Heart left ventricle (tissue), 16 donors: ENCODE results near the gene ADGRG7. TPM values are rescaled to one million over a fixed set of nuclear protein-coding genes. Genes with fewer than 3 reads are reported as not detected.

ENCODE experiments used
- ATAC-seq, 4 donors: fragments of 200-7000 bp; cut with Tn5 transposase; one replicate each; pipeline ENCODE4 v1.9.1; 2020 to 2022; ENCODE audit warnings: moderate library complexity in 4 of 4, mild to moderate bottlenecking in 3 of 4, moderate number of reproducible peaks in 1 of 4
- DNase-seq, 5 donors: peaks; one replicate each; pipeline ENCODE4 v3.0.0-alpha.2; 2020
- H3K27ac ChIP-seq, 12 donors: fragments of 200-600 bp; sonication (generic) in 4 of 12; one replicate each; pipeline versions ENCODE4 v1.5.0 to v1.8.0; 2016 to 2022; ENCODE audit warnings: mild to moderate bottlenecking in 2 of 12
- H3K27me3 ChIP-seq, 9 donors: fragments of 200-600 bp; sonication (generic) in 2 of 9; one replicate each; pipeline versions ENCODE4 v1.5.1 to v1.8.0; 2016 to 2022; ENCODE audit warnings: mild to moderate bottlenecking in 3 of 9
- H3K36me3 ChIP-seq, 9 donors: fragments of 200-600 bp; sonication (generic) in 2 of 9; one replicate each; pipeline versions ENCODE4 v1.5.0 to v1.8.0; 2018 to 2022; ENCODE audit warnings: mild to moderate bottlenecking in 2 of 9
- H3K4me1 ChIP-seq, 12 donors: fragments of 200-600 bp; sonication (generic) in 4 of 12; one replicate each; pipeline versions ENCODE4 v1.5.0 to v1.8.0; 2016 to 2022; ENCODE audit warnings: mild to moderate bottlenecking in 3 of 12
- H3K4me3 ChIP-seq, 12 donors: fragments of 200-600 bp; sonication (generic) in 4 of 12; one replicate each; pipeline versions ENCODE4 v1.5.0 to v1.8.0; 2017 to 2022; ENCODE audit warnings: mild to moderate bottlenecking in 9 of 12, moderate library complexity in 4 of 12
- H3K9me3 ChIP-seq, 12 donors: fragments of 200-600 bp; sonication (generic) in 4 of 12; one replicate each; pipeline versions ENCODE4 v1.5.0 to v1.8.0; 2016 to 2022; ENCODE audit warnings: mild to moderate bottlenecking in 1 of 12
- CTCF ChIP-seq, 12 donors: fragments of 200-600 bp; sonication (generic) in 4 of 12; IDR thresholded peaks; one replicate each; pipeline versions ENCODE4 v1.5.0 to v1.8.0; 2018 to 2022; ENCODE audit warnings: antibody characterized with exemption in 12 of 12, mild to moderate bottlenecking in 5 of 12
- POLR2A ChIP-seq, 2 donors: fragments of 450-650 bp; IDR thresholded peaks; one replicate each; pipeline ENCODE4 v1.6.1; 2017; ENCODE audit warnings: antibody characterized with exemption in 2 of 2, mild to moderate bottlenecking in 2 of 2, moderate library complexity in 2 of 2
- WGBS, 4 donors: extraction: QIAGEN DNeasy Blood & Tissue Kit in 2 of 4; methylation state at CpG; one replicate each; pipeline versions ENCODE4 v1.1.5 to v1.1.7; 2013 to 2018; 5-methylcytosine and 5-hydroxymethylcytosine counted together
- intact Hi-C, 10 donors: fragments of 100-400 bp; cut with DNase I; formaldehyde crosslinking; loops; one replicate each; pipeline versions ENCODE4 v1.11.1 to v1.14.2; 2022
- polyA plus RNA-seq, 2 donors: library from polyadenylated mRNA; stranded (reverse); fragments of 200-250 nt; gene quantifications; one replicate each; pipeline ENCODE4 v1.2.3, GENCODE V29; 2013
- total RNA-seq, 9 donors: library from RNA; depleted of rRNA in 2 of 9; stranded (reverse); fragments of >200 nt in 2 of 9; fragmentation: NEBNext Ultra II Directional in 3 of 9; extraction: Animal tissue kit (Norgen Biotek cat#: 25700) in 3 of 9; gene quantifications; one replicate each; pipeline versions ENCODE4 v1.1.0 to v1.2.4, GENCODE V29; 2016 to 2023
- donor health status: ischemic (EF 13 %, LVEDD 7.1; RV severe dilation, severe dysfunction).
- donor health status: healthy with polysubstance abuse.
- donor health status: DM: no; HTN: yes; CAD: no.
- donor health status: DM: no; HTN: no; CAD: no.
- donor health status: ischemic (EF 25% LVEDD 6.9; RV normal size, moderate dysfunction).
- donor health status: ischemic (EF 25% LVEDD 5.7; RV mildly dilated, moderate dysfunction).
- donor health status: healthy.
- donor health status: DM: yes; HTN: yes; CAD: no.
- donor health status: ischemic (EF 35%, LVEDD 5.7; RV mildly dilated, moderate dysfunction).
- donor health status: nonischemic (EF 11% LVEDD 7.7; RV severe dilation, severe dysfunction).
- donor health status: DM: yes; HTN: yes; CAD: no.
- donor health status: PGD.
- donor health status: ischemic (EF 29% LVEDD 5.4; RV normal size, mild dysfunction).
- donor health status: nonischemic (EF 23%, LVEDD 6.1; RV moderate dilation, normal function).

Gene ADGRG7
- total and polyA plus RNA-seq, 11 donors, result 0.23 TPM; not detected in 10

- Histone ChIP-seq H3K9me3 (no peaks in the 10 kb centered on the region), H3K36me3 (no peaks in the 10 kb centered on the region), H3K27ac (no peak overlapping the region), H3K4me1 (peaks cover 0 to 20% (median 0%) of the 10 kb centered on the region in 12 donors), H3K4me3 (no peak overlapping the region), H3K27me3 (peaks cover 0 to 10% (median 0%) of the 10 kb centered on the region in 9 donors)
- WGBS, 4 donors, result 74 to 79% (median 78%) methylated on average over 8 of the region's 8 CpGs
- intact Hi-C loops, result no loop called here
- no peak for TF ChIP-seq POLR2A (IDR thresholded peaks at IDR 0.05)
- no peak for TF ChIP-seq CTCF (IDR thresholded peaks at IDR 0.05)
- ATAC-seq, result no peak
- DNase-seq, result no peak
These were observed 4.0 kb upstream of the ADGRG7 start for GRCh38 chr3:100605358-100605757.

- H3K27ac ChIP-seq, result no peak overlapping the region
- intact Hi-C loops, result no loop called here
- H3K4me1 ChIP-seq, result peaks cover 0 to 20% (median 0%) of the 10 kb centered on the region in 12 donors
- H3K27me3 ChIP-seq, result peaks cover 0 to 10% (median 0%) of the 10 kb centered on the region in 9 donors
- TF ChIP-seq POLR2A (IDR thresholded peaks at IDR 0.05), result no peak
- no peak for TF ChIP-seq CTCF (IDR thresholded peaks at IDR 0.05)
- no peaks in the 10 kb centered on the region for H3K9me3 ChIP-seq
- no peak overlapping the region for H3K4me3 ChIP-seq
- DNase-seq, result no peak
- ATAC-seq, result no peak
- H3K36me3 ChIP-seq, result no peaks in the 10 kb centered on the region
These were observed 2.4 kb upstream of the ADGRG7 start for GRCh38 chr3:100606894-100607512.

- Histone ChIP-seq H3K9me3 (no peaks in the 10 kb centered on the region), H3K27me3 (peaks cover 0 to 10% (median 0%) of the 10 kb centered on the region in 9 donors), H3K36me3 (no peaks in the 10 kb centered on the region), H3K4me3 (no peak overlapping the region), H3K27ac (no peak overlapping the region), H3K4me1 (no peaks in the 10 kb centered on the region)
- TF ChIP-seq CTCF (IDR thresholded peaks at IDR 0.05) (no peak), POLR2A (IDR thresholded peaks at IDR 0.05) (no peak)
- intact Hi-C loops, result no loop called here
- 69 to 82% (median 72%) methylated on average over 2 of the region's 2 CpGs for WGBS, 4 donors
- ATAC-seq (no peak), DNase-seq (no peak)
These were observed 562 bp downstream of the ADGRG7 start for GRCh38 chr3:100609963-100610362.

- H3K4me3 ChIP-seq, result no peak overlapping the region
- H3K36me3 ChIP-seq, result no peaks in the 10 kb centered on the region
- no peaks in the 10 kb centered on the region for H3K4me1 ChIP-seq
- intact Hi-C loops, result no loop called here
- no peaks in the 10 kb centered on the region for H3K9me3 ChIP-seq
- ATAC-seq (no peak), DNase-seq (no peak)
- no peak overlapping the region for H3K27ac ChIP-seq
- WGBS, 4 donors, result 64 to 76% (median 70%) methylated on average over 3 of the region's 3 CpGs
- no peak for TF ChIP-seq CTCF (IDR thresholded peaks at IDR 0.05)
- no peak for TF ChIP-seq POLR2A (IDR thresholded peaks at IDR 0.05)
- H3K27me3 ChIP-seq, result peaks cover 0 to 10% (median 0%) of the 10 kb centered on the region in 9 donors
These were observed 1.8 kb downstream of the ADGRG7 start for GRCh38 chr3:100611221-100611620.
